ENCODE data around the gene NLGN1.

The NLGN1 gene

DNA sequence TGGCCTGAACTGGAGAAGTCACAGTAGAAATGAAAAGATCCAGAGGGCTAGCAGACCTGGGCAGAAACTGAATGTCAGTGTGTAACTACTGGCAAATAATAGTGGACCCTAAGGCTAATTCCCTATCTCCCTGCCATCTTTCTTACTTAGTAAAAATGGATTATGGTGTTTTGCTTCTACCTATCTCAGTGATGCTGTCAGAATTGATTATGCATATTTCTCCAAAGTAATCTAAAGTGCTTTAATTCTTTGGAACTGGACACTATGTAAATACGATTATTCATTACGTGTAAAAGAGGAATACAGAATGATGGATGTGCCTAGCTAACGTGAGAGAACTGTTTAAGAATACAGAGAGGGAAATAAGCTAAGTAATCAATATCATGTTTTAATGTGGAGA is 651.9 kb downstream of the NLGN1 start:
- TF ChIP-seq, protein P1, sequence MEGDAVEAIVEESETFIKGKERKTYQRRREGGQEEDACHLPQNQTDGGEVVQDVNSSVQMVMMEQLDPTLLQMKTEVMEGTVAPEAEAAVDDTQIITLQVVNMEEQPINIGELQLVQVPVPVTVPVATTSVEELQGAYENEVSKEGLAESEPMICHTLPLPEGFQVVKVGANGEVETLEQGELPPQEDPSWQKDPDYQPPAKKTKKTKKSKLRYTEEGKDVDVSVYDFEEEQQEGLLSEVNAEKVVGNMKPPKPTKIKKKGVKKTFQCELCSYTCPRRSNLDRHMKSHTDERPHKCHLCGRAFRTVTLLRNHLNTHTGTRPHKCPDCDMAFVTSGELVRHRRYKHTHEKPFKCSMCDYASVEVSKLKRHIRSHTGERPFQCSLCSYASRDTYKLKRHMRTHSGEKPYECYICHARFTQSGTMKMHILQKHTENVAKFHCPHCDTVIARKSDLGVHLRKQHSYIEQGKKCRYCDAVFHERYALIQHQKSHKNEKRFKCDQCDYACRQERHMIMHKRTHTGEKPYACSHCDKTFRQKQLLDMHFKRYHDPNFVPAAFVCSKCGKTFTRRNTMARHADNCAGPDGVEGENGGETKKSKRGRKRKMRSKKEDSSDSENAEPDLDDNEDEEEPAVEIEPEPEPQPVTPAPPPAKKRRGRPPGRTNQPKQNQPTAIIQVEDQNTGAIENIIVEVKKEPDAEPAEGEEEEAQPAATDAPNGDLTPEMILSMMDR (conservative IDR thresholded peaks at IDR 0.05; ENCODE audit: low read length) = no peak
- no peak overlapping the region for H3K4me3 ChIP-seq (ENCODE audit: low read length)
- DNase-seq (ENCODE audit: low read depth) = no peak

DNA sequence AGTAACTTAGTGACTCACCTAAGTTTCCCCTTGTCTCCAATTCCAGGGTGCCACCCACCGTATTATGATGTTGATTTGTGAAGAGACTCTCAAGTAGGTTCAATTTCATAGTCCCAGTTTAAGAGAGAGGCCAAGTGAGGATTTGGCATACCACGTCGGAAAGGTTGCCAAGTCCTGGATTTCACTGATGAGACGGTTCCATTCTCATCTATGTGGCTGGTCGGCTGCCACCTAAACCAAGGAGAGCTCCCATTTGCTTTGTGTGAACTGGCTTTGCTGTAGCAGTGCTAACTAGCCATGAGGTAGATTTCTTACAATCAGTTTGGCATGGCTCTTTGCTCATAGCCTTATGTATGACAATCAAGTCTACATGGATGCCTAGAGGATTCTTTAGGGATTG is 653.6 kb downstream of the NLGN1 start:
- no peak overlapping the region for H3K4me3 ChIP-seq (ENCODE audit: low read length)
- TF ChIP-seq, protein P1 (conservative IDR thresholded peaks at IDR 0.05; ENCODE audit: low read length) = no peak
- no peak for DNase-seq (ENCODE audit: low read depth)

DNA sequence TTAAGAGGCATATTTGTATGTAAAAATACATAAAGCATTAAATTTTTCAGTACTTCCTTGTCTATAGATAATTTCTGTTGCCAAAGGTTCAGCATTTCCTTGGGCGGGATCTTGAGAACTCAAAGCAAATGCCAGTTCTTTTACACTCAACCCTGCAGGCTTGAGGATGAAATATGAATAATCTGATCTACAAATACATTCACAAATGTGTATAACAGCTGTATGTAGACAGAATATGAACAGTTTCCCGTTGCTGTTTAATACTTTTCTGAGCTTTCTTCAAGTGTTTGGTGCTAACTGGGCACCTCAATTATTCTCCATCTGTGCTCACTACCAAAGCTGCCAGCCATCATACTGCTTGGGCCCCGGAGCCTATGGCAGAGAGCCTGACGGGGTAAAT is 661.3 kb downstream of the NLGN1 start:
- no peak for DNase-seq (ENCODE audit: low read depth)
- TF ChIP-seq, protein P1 (conservative IDR thresholded peaks at IDR 0.05; ENCODE audit: low read length) = no peak
- no peak overlapping the region for H3K4me3 ChIP-seq (ENCODE audit: low read length)

DNA sequence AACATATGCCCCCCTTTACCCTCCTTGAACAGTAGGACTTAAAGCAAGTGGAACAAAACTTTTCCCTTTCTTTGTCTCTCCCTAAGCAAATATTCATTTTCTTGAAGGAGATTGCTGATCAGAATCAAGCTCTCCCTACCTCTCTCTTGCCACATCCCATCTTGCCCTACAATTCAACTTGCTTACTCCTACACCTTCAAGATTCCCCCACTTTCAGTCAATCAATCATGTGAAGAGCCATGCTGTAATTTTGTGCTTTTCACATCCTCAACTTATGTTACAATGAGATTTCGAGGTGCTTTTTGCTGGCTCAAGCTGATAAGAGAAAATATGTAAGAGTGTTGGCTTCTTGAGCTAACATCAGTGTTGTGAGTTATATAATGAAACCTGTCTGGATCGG is 662.9 kb downstream of the NLGN1 start:
- TF ChIP-seq, protein P1 (conservative IDR thresholded peaks at IDR 0.05; ENCODE audit: low read length) = no peak
- no peak for DNase-seq (ENCODE audit: low read depth)
- no peak overlapping the region for H3K4me3 ChIP-seq (ENCODE audit: low read length)

DNA sequence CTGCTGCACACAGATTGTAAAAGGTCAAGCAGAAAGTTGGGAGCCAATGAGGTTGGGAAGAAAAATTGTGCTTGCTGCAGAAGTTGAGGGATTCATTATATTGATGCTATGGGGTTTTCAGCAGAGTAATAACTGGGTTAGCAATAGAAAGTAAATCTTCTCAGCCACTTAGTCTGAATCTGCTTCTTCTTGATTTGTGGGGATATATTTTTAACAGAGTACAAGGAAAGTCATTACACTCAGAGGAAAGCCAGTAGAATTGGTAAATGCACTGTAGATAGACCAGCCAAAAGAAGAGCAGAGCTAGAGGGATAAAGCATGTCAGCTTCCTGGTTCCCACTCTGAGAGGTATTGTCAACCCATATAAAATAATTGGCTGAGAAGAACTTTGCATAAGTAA is 663.6 kb downstream of the NLGN1 start:
- DNase-seq (ENCODE audit: low read depth) = no peak
- no peak overlapping the region for H3K4me3 ChIP-seq (ENCODE audit: low read length)
- TF ChIP-seq, protein P1 (conservative IDR thresholded peaks at IDR 0.05; ENCODE audit: low read length) = no peak

DNA sequence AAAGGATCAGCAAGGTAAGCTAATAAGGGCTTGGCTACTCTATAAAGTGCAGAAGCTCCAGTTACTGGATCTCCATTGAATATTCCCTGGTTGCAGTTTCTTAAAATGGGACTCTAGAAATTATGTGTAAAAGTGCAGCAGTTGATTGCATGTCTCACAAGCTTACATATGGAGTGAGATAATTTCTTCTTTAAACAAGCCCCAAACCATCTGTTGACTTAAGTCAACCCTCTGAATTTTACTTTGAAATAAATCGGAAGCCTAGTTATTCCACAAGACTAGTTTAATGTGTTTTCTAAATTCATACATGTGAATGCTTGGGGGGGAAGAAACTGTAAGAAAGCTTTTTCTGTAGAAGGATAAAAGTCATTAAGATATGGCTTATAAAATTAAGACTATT is 664.2 kb downstream of the NLGN1 start:
- TF ChIP-seq, protein P1 (conservative IDR thresholded peaks at IDR 0.05; ENCODE audit: low read length) = no peak
- H3K4me3 ChIP-seq (ENCODE audit: low read length) = no peak overlapping the region
- DNase-seq (ENCODE audit: low read depth) = no peak

DNA sequence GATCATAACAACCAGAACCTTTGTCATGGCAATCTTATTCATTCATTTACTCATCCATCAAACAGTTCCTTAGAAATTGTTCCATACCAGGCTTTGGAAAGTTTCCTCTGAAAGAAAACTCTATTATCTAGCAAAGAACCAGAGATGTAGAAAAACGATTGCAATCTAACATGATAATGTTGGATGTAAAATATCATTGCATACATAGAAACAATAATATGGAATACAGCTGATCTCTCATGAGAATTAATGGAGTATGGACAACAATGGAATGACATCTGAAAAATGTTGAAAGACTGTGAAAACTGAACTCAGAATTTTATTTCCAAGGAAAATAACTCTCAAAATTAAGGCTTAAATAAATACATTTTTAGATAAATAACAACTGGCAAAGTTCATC is 665.4 kb downstream of the NLGN1 start:
- DNase-seq (ENCODE audit: low read depth) = peak; percentile 1
- TF ChIP-seq, protein P1 (conservative IDR thresholded peaks at IDR 0.05; ENCODE audit: low read length) = no peak
- H3K4me3 ChIP-seq (ENCODE audit: low read length) = no peak overlapping the region
